ENCODE data around the gene UFSP2.

The UFSP2 gene

DNA sequence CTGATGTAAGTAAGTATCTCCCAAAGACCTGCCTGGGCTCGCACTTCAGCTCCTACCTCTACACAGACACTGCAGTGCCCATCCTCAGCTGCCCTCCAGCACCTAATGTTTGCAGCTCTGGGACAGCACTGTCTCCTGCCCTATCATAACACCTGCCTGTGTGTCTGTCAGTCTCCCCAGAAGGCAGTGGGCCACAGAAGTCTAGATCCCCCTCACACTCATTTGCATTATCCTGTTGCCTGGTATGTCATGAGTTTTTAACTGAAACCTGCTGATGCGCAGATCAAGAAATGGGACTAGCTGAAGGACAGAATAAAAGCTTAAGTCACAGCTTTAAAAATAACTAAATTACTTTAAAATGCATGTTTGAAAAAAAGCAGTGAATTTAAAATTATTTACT, 73.0 kb downstream of the UFSP2 start:
- DNase-seq (ENCODE audit: low read depth) = no peak

DNA sequence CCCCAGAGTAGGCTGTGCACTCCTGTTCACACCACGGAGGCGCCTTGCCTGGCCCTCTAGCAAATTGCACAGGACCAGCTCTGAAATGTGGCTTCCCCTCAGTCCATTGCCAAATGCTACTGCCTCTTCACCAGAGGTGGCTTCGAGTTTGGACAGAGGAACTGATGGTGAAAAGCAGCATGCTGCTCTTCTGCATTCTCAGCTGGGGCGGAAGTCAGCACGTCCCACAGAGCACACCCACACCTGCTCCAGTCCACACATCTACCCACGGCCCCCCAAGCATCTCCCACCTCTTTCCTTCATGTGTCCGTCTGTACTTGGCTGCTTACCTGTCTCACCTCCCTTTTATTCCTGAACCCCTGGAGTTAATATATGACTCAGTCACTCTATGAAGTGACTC, 73.6 kb downstream of the UFSP2 start:
- no peak for DNase-seq (ENCODE audit: low read depth)

- DNase-seq (ENCODE audit: low read depth) = no peak
Observed at GRCh38 chr4:185351691-185352090, 74.1 kb downstream of the UFSP2 start.
